Upper lobe of left lung (tissue), 6 donors: Measurements from ENCODE around the gene KLC1. TPM values are rescaled to one million over a fixed set of nuclear protein-coding genes. Genes with fewer than 3 reads are reported as not detected.

ENCODE experiments used
- ATAC-seq, 2 donors: fragments of 200-7000 bp; cut with Tn5 transposase; one replicate each; pipeline ENCODE4 v1.9.1; 2022; ENCODE audit warnings: mild to moderate bottlenecking in 2 of 2, moderate library complexity in 2 of 2; ENCODE audit not compliant: low FRiP score in 2 of 2
- DNase-seq, 2 donors: peaks; one replicate each; pipeline ENCODE4 v3.0.0-alpha.2; 2019 to 2020
- H3K27ac ChIP-seq, 4 donors: fragments of 200-600 bp; sonication (generic); one replicate each; pipeline ENCODE4 v1.5.1; 2016 to 2019
- H3K27me3 ChIP-seq, 4 donors: fragments of 200-600 bp; sonication (generic); one replicate each; pipeline ENCODE4 v1.5.1; 2017 to 2019
- H3K36me3 ChIP-seq, 4 donors: fragments of 200-600 bp; sonication (generic); one replicate each; pipeline ENCODE4 v1.5.1; 2016 to 2019
- H3K4me1 ChIP-seq, 4 donors: fragments of 200-600 bp; sonication (generic); one replicate each; pipeline ENCODE4 v1.5.1; 2018 to 2019
- H3K4me3 ChIP-seq, 4 donors: fragments of 200-600 bp; sonication (generic); one replicate each; pipeline ENCODE4 v1.5.1; 2017 to 2019; ENCODE audit warnings: mild to moderate bottlenecking in 2 of 4, moderate library complexity in 1 of 4
- H3K9me3 ChIP-seq, 4 donors: fragments of 200-600 bp; sonication (generic); one replicate each; pipeline ENCODE4 v1.5.1; 2018 to 2019
- CTCF ChIP-seq, 6 experiments: fragments of 450-650 bp in 4 of 6; fragments of 200-600 bp in 2 of 6; sonication (generic) in 2 of 6; IDR thresholded peaks; one replicate each; pipeline ENCODE4 v1.5.1; 2016 to 2019; ENCODE audit warnings: antibody characterized with exemption in 6 of 6
- EP300 ChIP-seq, 4 donors: sonication (generic); formaldehyde crosslinking; IDR thresholded peaks; one replicate each; pipeline ENCODE4 v1.5.1; 2017; ENCODE audit warnings: antibody characterized with exemption in 4 of 4, control low read depth in 2 of 4
- POLR2A ChIP-seq, 4 donors: fragments of 450-650 bp; IDR thresholded peaks; one replicate each; pipeline ENCODE4 v1.5.1; 2016 to 2017; ENCODE audit warnings: antibody characterized with exemption in 4 of 4, mild to moderate bottlenecking in 2 of 4
- POLR2AphosphoS5 ChIP-seq, 2 donors: sonication (generic); formaldehyde crosslinking; IDR thresholded peaks; one replicate each; pipeline ENCODE4 v1.5.1; 2017; ENCODE audit warnings: antibody characterized with exemption in 2 of 2
- WGBS, 2 donors: methylation state at CpG; one replicate each; pipeline ENCODE4 v1.1.5; 2017 to 2018; 5-methylcytosine and 5-hydroxymethylcytosine counted together
- total RNA-seq, 6 donors: library from RNA; depleted of rRNA in 4 of 6; stranded (reverse); fragments of >200 nt in 4 of 6; gene quantifications; one replicate each; pipeline versions ENCODE4 v1.1.0 to v1.2.1, GENCODE V29; 2016 to 2021
- donor health status: DM: no; HTN: no; CAD: no; lungs with moderate emphysema.
- donor health status: DM: no; HTN: yes; CAD: no; lungs with severe emphysema.

Gene KLC1
- total RNA-seq, 6 donors from 2014 or later: 175 to 614 (median 267) TPM

GRCh38 chr14:103702497-103703432 lies 73.8 kb downstream of the KLC1 start:
- no peaks in the 10 kb centered on the region for H3K27me3 ChIP-seq
- H3K9me3 ChIP-seq: no peaks in the 10 kb centered on the region
- no peak overlapping the region for H3K27ac ChIP-seq
- WGBS, 2 donors: 94 to 96% methylated on average over 25 to 29 of the region's 29 CpGs
- no peak for ATAC-seq
- TF ChIP-seq POLR2AphosphoS5 (IDR thresholded peaks at IDR 0.05): no peak
- no peak for TF ChIP-seq POLR2A (IDR thresholded peaks at IDR 0.05)
- TF ChIP-seq CTCF (IDR thresholded peaks at IDR 0.05): no peak
- no peak for TF ChIP-seq EP300 (IDR thresholded peaks at IDR 0.05)
- peaks cover 11 to 89% (median 57%) of the 10 kb centered on the region in 4 donors for H3K36me3 ChIP-seq
- peaks cover 17 to 52% (median 31%) of the 10 kb centered on the region in 4 donors for H3K4me1 ChIP-seq
- DNase-seq: peak in 1 of 2 donors; percentile 71
- no peak overlapping the region for H3K4me3 ChIP-seq

- no peak for DNase-seq
- peaks cover 17 to 43% (median 23%) of the 10 kb centered on the region in 4 donors for H3K4me1 ChIP-seq
- peak overlapping the region in 1 of 4 donors; percentile 75 for H3K27ac ChIP-seq
- no peak for TF ChIP-seq POLR2AphosphoS5 (IDR thresholded peaks at IDR 0.05)
- TF ChIP-seq POLR2A (IDR thresholded peaks at IDR 0.05): no peak
- TF ChIP-seq CTCF (IDR thresholded peaks at IDR 0.05): no peak
- TF ChIP-seq EP300 (IDR thresholded peaks at IDR 0.05): no peak
- H3K9me3 ChIP-seq: no peaks in the 10 kb centered on the region
- no peak for ATAC-seq
- H3K27me3 ChIP-seq: no peaks in the 10 kb centered on the region
- H3K36me3 ChIP-seq: peaks cover 11 to 83% (median 53%) of the 10 kb centered on the region in 4 donors
- H3K4me3 ChIP-seq: no peak overlapping the region
- WGBS, 2 donors: 72 to 75% methylated on average over 23 to 24 of the region's 24 CpGs
These were observed 74.7 kb downstream of the KLC1 start for GRCh38 chr14:103703433-103704385.

- WGBS, 2 donors: 52 to 66% methylated on average over 13 of the region's 13 CpGs
- no peak for ATAC-seq
These were observed 75.7 kb downstream of the KLC1 start for GRCh38 chr14:103704708-103705107.

More at GRCh38 chr14:103704708-103705107, 75.7 kb downstream of the KLC1 start:
- no peaks in the 10 kb centered on the region for H3K27me3 ChIP-seq
- peaks cover 14 to 37% (median 20%) of the 10 kb centered on the region in 4 donors for H3K4me1 ChIP-seq
- no peaks in the 10 kb centered on the region for H3K9me3 ChIP-seq
- peak overlapping the region; percentile 61 to 79 (median 77) for H3K27ac ChIP-seq
- H3K36me3 ChIP-seq: peaks cover 11 to 79% (median 45%) of the 10 kb centered on the region in 4 donors
- peak in 1 of 2 donors; percentile 71 for DNase-seq
- no peak for TF ChIP-seq CTCF (IDR thresholded peaks at IDR 0.05)
- no peak for TF ChIP-seq POLR2A (IDR thresholded peaks at IDR 0.05)
- TF ChIP-seq EP300 (IDR thresholded peaks at IDR 0.05): no peak
- TF ChIP-seq POLR2AphosphoS5 (IDR thresholded peaks at IDR 0.05): no peak
- no peak overlapping the region for H3K4me3 ChIP-seq
